Measurements from ENCODE around the gene FRMD4A. TPM values are rescaled to one million over a fixed set of nuclear protein-coding genes. Genes with fewer than 3 reads are reported as not detected.

The FRMD4A gene
- total and polyA plus RNA-seq, 7 donors = 2.9 to 9.1 (median 6.2) TPM

DNA sequence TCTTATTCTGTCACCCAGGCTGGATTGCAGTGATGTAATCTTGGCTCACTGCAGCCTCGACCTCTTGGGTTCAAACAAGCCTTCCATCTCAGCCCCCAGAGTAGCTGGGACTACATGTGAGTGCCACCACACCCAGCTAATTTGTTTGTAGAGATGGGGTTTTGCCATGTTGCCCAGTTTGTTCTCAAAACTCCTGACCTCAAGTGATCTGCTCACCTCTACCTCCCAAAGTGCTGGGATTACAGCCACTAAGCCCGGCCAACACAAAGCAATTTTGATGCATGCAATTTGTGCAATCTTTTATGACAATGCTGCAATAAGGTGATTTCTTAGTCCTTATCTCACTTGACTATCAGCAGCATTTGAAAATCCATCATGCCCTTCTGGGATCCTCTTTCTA is 333.1 kb downstream of the FRMD4A start:
- intact Hi-C loops (cut with DNase I) = no loop called here

DNA sequence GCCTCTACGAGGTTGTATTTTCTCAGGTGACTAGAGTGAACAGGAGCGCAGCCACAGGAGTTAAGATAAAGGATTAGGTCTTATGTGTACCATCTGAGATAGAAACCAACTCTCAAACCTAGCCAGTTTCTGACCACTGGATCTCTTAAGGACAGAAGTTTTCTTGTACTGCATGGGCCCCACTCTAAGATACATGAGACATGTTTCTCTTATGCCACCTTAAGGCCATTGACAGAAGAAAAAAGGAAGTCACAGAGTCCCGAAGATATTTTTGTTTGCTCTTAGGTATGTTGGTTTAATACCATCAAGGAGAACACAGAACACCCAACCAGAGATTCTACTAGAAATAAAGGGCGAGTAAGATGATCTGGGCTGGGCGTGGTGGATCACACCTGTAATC is 335.8 kb downstream of the FRMD4A start:
- WGBS, 3 donors = 73 to 90% (median 74%) methylated on average over 5 of the region's 5 CpGs
- H3K4me1 ChIP-seq = peaks cover 4% of the 10 kb centered on the region
- H3K27ac ChIP-seq = no peak overlapping the region
- TF ChIP-seq, protein P1, sequence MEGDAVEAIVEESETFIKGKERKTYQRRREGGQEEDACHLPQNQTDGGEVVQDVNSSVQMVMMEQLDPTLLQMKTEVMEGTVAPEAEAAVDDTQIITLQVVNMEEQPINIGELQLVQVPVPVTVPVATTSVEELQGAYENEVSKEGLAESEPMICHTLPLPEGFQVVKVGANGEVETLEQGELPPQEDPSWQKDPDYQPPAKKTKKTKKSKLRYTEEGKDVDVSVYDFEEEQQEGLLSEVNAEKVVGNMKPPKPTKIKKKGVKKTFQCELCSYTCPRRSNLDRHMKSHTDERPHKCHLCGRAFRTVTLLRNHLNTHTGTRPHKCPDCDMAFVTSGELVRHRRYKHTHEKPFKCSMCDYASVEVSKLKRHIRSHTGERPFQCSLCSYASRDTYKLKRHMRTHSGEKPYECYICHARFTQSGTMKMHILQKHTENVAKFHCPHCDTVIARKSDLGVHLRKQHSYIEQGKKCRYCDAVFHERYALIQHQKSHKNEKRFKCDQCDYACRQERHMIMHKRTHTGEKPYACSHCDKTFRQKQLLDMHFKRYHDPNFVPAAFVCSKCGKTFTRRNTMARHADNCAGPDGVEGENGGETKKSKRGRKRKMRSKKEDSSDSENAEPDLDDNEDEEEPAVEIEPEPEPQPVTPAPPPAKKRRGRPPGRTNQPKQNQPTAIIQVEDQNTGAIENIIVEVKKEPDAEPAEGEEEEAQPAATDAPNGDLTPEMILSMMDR (IDR thresholded peaks at IDR 0.05) = no peak
- peaks cover 0 to 2% (median 0%) of the 10 kb centered on the region in 3 donors for H3K27me3 ChIP-seq (ENCODE audit: insufficient read depth in 3 of 3, low read length in 2 of 3)
- DNase-seq = no peak
- no peak overlapping the region for H3K4me3 ChIP-seq
- H3K36me3 ChIP-seq (ENCODE audit: insufficient read depth in 1 of 2, low read depth in 1 of 2) = no peaks in the 10 kb centered on the region
- no peak for ATAC-seq
- intact Hi-C loops (cut with DNase I) = no loop called here
- no peaks in the 10 kb centered on the region for H3K9me3 ChIP-seq

More for the DNA sequence above, 333.1 kb downstream of the FRMD4A start:
- ATAC-seq (no peak), DNase-seq (no peak)
- TF ChIP-seq, protein P1 (IDR thresholded peaks at IDR 0.05) = no peak
- Histone ChIP-seq H3K4me1 (no peaks in the 10 kb centered on the region), H3K36me3 (ENCODE audit: insufficient read depth in 1 of 2, low read depth in 1 of 2) (no peaks in the 10 kb centered on the region), H3K27me3 (ENCODE audit: insufficient read depth in 3 of 3, low read length in 2 of 3) (peaks cover 0 to 2% (median 0%) of the 10 kb centered on the region in 3 donors), H3K9me3 (no peaks in the 10 kb centered on the region), H3K27ac (no peak overlapping the region), H3K4me3 (no peak overlapping the region)
- 72 to 79% (median 76%) methylated on average over 2 of the region's 2 CpGs for WGBS, 3 donors

GRCh38 chr10:13993673-13994089 is 337.0 kb downstream of the FRMD4A start:
- H3K4me1 ChIP-seq = peaks cover 6% of the 10 kb centered on the region
- H3K27ac ChIP-seq = no peak overlapping the region
- ATAC-seq = no peak
- no peaks in the 10 kb centered on the region for H3K36me3 ChIP-seq (ENCODE audit: insufficient read depth in 1 of 2, low read depth in 1 of 2)
- no peak overlapping the region for H3K4me3 ChIP-seq
- TF ChIP-seq, protein P1 (IDR thresholded peaks at IDR 0.05) = no peak
- intact Hi-C loops (cut with DNase I) = no loop called here
- 59 to 75% (median 66%) methylated on average over 3 of the region's 3 CpGs for WGBS, 3 donors
- H3K27me3 ChIP-seq (ENCODE audit: insufficient read depth in 3 of 3, low read length in 2 of 3) = peaks cover 0 to 2% (median 0%) of the 10 kb centered on the region in 3 donors
- DNase-seq = no peak
- H3K9me3 ChIP-seq = no peaks in the 10 kb centered on the region

DNA sequence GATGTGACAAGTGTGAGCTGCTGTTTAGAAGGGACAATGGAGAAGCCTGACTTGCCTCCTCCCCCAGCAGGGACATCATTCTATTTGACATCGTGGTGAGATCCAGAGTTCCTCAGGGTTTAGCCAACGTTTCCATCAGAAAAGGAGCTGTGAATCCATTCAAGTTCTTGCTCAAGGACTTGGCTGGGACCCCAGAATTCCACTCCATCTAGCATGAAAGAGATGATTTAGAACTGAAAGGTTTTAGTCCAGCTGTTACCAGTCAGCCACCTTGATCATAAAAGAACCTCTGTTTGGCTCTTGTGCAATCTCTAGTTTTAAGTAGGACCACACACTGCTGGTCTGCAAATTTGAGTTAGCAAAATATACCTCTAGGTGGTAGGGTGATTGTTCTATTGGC is 337.6 kb downstream of the FRMD4A start:
- Histone ChIP-seq H3K36me3 (ENCODE audit: insufficient read depth in 1 of 2, low read depth in 1 of 2) (no peaks in the 10 kb centered on the region), H3K9me3 (no peaks in the 10 kb centered on the region), H3K27me3 (ENCODE audit: insufficient read depth in 3 of 3, low read length in 2 of 3) (no peaks in the 10 kb centered on the region), H3K4me3 (no peak overlapping the region), H3K4me1 (peaks cover 6% of the 10 kb centered on the region), H3K27ac (no peak overlapping the region)
- peak in 1 of 2 donors; percentile 55 for DNase-seq
- ATAC-seq = peak in 2 of 4 donors; percentile 27 to 35
- 6 to 17% (median 12%) methylated on average over 2 of the region's 2 CpGs for WGBS, 3 donors
- TF ChIP-seq, protein P1 (IDR thresholded peaks at IDR 0.05) = no peak
- intact Hi-C loops (cut with DNase I) = no loop called here

GRCh38 chr10:13991353-13991752 is 339.4 kb downstream of the FRMD4A start:
- H3K9me3 ChIP-seq = no peaks in the 10 kb centered on the region
- intact Hi-C loops (cut with DNase I) = no loop called here
- 35 to 52% (median 50%) methylated on average over 5 of the region's 5 CpGs for WGBS, 3 donors
- DNase-seq = no peak
- no peaks in the 10 kb centered on the region for H3K27me3 ChIP-seq (ENCODE audit: insufficient read depth in 3 of 3, low read length in 2 of 3)
- H3K4me1 ChIP-seq = peaks cover 6% of the 10 kb centered on the region
- H3K27ac ChIP-seq = no peak overlapping the region
- no peak overlapping the region for H3K4me3 ChIP-seq
- no peak for ATAC-seq
- no peaks in the 10 kb centered on the region for H3K36me3 ChIP-seq (ENCODE audit: insufficient read depth in 1 of 2, low read depth in 1 of 2)
- TF ChIP-seq, protein P1 (IDR thresholded peaks at IDR 0.05) = no peak

Data from psoas muscle (tissue), 8 donors.